KG1 (cell line): ENCODE data around the gene TMEM117.
"Not testable (repeated sequence)": the region's sequence is repeated elsewhere in the genome, so short reads cannot be mapped to it uniquely, and the experiment has no call there.

Experiments used
- DNase-seq: peaks from one replicate; lab custom pipeline; 2025; lab: John Stamatoyannopoulos, UW

Gene TMEM117

DNA sequence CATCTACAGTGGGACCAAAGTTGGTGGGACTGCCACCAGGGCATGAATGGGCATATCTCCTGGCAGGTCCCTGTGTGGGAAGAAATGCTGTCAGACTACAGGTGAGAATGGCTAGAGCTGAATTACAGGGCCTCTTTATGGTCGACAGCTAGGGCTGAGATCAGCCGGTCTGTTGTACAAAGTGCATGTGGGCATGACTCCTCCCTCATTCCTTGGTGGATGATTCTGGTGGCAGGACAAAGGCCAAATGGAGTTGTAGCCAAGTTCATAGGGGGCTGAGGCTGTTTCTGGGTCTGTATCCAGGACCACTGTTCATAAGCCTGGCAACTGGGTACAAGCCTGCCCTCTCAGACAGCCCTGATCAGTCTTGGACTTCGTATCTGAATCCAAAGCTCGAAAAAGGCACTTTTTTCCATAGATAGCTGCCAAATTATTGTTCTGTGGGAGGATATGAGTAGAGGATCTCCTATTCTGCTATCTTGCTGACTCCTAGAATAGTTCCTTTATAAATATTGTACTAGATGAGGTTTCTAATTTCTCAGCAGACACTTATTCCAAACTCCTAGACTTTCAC, 460.8 kb downstream of the TMEM117 start:
- DNase-seq = no peak

DNA sequence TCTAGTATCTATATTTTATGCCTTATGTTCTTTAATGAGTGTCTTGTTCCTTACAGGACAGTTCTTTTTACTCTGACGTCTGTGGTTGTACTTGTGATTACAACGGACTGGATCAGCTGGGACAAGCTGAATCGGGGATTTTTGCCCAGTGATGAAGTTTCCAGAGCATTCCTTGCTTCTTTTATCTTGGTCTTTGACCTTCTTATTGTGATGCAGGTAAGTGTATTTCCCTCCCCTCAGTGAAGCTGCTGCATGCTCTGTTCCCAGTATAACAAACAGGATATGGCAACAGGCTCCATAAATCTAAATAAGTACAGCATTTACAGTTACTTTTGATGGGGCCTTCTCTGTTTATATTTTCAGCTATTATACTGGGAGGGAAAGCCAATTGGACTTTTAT, 463.6 kb downstream of the TMEM117 start:
- no peak for DNase-seq

DNA sequence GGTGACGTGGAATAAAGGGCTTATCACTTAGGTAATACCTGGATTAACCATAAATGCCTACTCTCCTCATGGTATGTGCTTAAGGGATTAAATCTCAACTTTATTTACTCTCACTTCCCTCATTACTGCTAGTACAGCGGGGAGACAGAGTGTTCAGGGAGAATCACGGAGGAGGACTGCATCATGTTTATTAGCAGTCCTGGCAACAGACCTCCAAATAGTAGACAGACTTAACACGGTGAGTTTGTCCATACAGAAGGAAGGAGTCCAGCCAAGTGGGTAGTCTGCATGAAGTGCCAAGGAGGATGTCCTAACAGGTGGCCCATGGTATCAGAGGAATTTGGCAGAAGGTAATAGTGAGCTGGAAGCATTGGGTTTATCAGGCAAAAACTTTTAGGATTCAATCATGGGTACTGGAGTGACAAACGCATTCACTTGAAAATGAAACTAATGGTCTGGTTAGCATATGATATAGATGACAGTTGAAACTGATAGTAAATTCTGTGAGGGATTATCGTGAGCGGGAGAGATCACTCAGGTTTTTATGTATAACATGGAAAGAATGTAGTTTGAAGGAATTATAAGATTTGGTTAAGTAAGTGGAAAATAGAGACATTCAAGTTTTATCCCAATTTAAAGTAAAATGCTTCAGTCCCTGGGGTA, 471.8 kb downstream of the TMEM117 start:
- no peak for DNase-seq

DNA sequence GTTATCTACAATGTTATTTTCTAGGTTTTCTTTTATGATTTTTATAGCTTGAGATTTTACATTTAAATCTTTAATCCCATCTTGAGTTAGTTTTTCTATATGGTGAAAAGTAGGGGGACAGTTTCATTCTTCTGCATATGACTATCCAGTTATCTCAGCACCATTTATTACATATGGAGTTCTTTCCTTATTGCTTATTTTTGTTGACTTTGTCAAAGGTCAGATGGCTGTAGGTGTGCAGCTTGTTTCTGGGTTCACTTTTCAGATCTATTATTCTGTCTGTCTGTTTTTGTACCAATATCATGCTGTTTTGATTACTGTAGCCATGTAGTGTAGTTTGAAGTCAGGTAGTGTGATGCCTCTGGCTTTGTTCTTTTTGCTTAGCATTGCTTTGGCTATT, 477.3 kb downstream of the TMEM117 start:
- no peak for DNase-seq

DNA sequence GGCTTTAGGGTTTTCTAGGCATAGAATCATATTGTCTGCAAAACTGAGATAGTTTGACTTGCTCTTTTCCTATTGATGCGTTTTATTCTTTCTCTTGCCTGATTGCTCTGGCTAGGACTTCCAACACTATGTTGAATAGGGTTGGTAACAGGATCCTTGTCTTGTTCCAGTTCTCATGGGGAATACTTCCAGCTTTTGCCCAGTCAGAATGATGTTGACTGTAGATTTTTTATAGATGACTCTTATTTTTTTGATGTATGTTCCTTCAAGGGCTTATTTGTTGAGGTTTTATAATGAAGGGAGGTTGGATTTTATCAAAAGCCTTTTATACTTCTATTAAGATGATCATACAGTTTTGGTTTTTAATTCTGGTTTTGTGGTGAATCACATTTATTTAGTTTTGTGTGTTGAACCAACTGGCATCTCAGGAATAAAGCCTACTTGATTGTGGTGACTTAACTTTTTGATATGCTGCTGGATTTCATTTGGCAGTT, 478.2 kb downstream of the TMEM117 start:
- DNase-seq = no peak

DNA sequence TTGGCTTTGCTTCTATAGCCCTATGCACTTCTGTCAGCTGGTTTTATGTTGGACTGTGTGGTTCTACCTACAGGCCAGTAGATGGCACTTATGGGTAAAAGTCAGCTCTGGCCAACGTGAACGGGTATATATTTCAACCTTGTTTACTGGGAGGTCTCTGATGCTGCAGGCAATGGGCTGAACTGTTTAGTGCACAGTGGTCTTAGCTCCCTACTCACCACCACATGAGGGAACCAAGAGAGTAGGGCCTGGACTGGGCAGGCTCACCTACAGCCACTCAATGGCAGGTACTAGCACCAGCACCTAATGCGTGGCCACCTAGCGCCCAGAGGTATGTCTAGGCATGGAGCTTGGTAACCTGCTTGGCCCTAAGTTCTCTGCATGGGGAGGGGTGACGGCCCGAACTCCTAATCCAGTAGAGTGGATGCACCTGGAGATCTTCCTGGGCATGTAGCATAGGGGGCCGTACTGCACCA, 481.8 kb downstream of the TMEM117 start:
- DNase-seq = no peak

DNA sequence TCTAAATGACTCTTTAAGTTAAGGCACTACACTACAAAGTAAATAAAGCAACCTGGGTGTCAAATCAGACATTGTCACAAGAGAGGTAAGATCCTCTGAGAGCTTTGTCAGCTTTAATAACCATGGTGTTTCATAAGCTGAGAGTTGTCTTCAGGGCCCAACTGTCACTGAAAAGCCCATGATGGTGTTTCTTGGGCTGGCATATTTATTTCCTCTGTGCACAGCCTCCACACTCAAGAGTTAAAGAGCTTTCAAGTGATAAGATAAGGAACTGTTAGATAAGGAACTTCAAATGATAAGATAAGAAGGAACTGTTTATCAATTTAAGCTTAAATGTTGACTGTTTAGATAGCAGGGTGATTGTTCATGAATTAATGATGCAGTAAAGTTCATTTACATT, 495.4 kb downstream of the TMEM117 start:
- no peak for DNase-seq

DNA sequence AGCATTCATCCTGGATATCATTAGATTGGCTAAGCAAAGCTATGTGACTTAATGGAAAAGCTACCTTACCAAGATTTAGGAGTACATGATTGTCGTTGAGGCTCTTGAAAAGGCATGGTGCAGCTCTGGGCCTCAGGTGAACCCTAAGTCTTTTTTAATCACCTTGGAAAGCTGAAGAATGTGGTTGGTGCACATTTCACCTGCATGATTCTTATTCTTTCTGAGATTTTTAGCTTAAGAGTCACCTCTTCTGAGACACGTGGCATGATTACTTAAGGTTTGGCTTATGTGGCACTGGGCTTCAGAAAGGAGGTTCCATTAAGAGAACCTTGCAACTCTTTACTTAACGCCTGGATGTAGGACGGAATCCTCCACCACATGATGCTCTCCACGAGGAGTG, 498.5 kb downstream of the TMEM117 start:
- DNase-seq = no peak

DNA sequence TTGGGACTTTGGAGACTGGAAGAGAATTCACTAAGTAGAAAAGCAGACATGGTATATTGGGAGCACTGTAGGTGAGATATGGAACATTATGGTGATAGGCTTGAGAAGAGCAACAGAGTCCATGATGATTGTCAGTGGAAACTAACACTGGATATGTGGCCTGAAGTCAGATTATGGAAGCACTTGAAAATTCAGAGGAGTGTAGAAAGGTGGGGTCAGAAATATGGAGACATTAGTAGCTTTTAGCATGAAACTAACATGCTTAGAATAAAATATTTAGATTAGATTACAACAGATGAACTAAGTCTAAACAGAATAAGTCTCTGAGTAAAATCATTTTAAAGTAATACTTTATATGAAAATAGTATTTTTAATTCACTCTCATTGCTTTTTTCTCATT, 499.1 kb downstream of the TMEM117 start:
- DNase-seq = no peak

DNA sequence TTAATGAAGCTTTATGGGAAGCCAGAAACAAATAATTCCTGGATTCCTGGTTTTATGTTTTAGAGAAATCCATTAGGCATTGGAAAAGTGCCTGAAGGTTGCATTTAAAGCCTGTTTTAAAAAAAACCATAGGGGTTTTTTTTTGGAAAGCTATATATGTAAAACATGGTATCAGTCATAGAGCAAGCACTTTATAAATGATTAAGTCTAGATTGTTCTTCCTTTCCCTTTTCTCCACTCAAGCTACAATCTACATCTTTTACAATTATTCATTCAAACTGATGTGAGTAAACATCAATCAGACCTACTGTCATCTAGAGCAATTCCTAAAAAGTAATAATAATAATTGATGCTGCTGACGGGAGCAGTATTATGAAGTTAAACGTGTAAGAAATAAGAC, 500.7 kb downstream of the TMEM117 start:
- no peak for DNase-seq

DNA sequence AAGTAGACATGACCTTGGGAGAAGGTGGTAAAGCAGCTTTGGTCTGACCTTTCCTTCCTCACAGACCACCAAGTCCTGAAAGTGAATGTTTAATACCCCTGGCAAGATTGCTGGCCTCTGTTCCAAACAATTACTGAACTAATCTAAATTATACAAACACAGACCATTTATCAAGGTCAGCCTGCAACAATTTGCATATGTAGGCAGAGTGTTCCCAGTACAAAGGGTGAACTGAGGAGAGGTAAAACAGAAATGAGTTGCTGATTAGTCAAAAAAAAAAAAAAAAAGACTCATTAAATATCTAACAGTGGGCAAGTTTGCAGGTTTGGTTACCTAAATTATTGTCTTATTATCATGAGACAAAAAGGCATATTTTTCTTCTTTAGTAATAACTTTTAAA, 506.5 kb downstream of the TMEM117 start:
- no peak for DNase-seq

DNA sequence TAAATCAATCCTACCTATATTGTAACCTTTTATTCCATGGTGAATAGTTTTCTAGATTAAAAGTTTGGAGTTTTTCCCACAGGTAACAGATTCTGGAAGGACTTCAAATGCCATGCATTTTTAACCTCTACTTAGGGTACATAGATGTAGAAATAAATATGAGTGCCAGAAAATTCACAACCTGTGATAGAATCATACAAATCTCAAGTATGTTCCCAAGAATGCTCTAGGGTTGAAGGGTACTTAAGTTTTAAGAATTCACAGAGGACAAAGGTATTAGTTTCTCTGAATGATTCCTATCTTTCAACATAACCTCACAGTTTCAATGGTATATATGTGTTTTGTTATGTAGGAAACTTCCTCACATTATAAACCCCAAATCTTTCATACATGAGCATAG, 511.3 kb downstream of the TMEM117 start:
- no peak for DNase-seq

DNA sequence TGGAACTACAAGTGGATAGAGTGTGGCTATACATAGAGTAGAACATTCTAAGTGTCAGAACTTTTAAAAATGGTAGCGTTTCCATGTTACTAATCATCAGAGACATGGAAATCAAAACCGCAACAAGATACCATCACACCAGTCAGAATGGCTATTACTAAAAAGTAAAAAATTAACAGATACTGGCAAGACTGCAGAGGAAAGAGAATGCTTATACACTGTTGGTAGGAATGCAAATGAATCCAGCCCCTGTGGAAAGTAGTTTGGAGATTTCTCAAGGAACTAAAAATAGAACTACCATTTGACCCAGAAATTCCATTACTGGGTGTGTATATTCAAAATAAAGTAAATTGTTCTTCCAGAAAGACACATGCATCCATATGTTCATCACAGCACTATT, 521.6 kb downstream of the TMEM117 start:
- DNase-seq = no peak

DNA sequence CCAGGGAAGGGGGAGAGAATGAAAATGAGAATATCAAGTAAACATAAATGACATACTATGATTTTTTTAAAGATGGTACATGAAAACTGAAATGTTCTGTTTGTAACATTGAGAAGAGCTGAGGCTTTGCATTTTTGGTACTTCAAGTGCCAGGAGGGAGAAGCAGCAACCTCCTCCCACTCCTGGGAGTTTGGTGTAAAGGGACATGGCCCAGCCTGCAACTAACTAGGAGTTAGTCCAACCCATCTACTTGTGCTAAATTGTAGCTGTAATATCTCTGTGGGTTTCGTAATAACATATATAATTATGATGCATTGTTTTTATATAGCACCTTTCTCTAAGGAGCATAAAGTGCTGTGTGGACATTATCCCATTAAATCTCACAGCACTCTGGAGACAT, 522.8 kb downstream of the TMEM117 start:
- no peak for DNase-seq

DNA sequence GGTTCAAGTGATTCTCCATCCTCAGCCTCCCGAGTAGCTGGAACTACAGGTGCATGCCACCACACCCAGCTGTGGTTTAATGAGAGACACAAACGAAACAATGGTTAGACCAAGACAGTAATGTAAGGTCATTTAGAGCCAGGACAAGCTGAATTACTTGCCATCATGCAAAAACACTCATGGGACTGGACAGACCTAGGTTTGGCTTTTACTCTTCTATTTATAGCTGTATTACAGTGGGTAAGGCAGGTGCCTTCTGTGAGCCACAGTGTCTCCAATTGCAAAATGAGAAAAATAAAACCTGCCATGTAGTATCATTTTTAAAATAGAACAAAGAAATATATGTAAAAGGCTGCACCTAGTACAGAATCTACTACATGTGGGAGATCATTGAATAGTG, 527.1 kb downstream of the TMEM117 start:
- DNase-seq = no peak

DNA sequence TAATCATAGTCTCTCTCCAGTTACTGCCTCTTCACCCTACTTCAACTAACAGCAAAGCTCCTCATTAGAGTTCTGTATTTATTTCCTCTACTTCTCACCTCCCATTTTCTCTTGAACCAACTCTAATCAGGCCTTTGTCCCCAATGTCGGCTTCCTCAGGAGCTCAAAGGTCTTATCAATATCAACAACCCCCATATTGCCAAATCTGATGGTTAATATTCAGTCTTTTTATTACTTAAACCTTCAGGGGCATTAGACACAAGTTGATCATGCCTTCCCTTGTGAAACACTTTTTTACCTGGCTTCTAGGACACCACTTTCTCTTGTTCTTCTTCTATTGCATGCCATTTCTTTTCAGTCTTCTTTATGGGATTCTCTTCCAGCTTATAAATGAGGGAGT, 531.3 kb downstream of the TMEM117 start:
- DNase-seq = no peak

DNA sequence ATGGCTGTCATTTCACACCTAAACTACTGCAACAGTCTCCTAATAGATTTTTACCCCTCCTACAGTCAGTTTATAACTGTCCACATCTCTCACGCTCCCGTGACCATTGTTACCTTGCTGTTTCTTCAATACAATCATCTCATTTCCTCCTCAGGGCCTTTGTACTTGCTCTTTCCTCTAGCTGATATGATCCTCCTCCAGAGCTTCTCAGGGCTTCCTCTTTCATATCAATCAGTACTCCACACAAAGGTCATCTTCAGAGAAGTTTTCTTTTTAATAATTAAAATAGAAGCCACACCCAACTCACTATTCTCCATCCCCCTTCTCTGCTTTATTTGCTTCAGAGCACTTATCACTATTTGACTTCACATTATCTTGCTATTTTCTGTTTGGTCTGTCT, 532.0 kb downstream of the TMEM117 start:
- no peak for DNase-seq

DNA sequence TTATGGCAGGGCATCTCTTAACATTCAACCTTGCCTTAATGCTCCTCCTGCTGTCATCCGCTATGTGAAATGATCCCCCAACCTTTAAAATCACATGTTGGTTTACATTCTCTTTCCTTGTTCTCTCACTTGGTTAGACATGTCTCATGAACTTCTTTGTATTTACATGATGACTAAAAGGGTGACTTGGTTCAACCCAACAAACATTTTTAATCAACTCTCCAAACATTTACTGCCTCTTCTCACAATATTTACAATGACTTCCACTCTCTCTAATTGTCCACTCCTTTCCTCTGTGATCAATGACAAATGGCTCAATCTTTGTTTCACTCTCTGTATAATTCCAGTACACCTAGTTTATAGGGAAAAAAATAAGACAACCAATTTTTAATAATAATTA, 534.1 kb downstream of the TMEM117 start:
- DNase-seq = no peak

DNA sequence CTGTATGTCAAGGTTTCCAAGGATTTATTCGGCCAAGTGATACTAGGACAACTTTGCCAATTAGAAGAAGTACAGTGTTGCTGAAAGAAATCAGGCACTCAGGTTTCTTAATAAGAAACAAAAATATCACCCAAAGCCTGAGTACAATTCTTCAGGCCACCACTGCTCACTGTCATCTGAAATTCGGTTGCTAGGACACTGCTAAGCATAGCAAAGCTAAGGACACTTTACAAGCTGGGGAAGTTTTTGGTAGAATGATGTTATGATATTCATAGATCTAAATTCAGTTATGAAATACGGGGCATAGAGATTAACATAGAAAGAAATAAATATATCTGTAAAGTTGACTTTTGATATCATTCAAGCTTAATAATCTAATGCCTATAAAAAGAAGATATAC, 535.1 kb downstream of the TMEM117 start:
- DNase-seq = no peak

DNA sequence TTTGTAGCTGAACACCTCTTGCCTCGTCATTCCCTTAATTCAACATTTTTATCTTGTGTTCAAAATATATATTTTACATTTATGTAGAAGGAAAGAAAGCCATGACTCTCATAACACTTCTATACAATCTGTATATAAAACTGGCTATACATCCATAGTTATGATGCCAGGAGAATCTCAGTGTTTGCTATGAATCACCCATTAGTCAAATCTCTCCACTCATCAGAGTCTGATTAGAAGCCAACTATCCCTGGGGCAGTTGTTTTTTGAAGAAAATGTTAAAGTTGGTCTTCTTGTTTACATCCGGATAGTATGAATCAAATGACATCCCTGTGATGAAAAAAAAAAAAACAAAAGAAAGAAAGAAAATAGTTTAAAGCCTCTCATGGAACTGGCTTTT, 536.4 kb downstream of the TMEM117 start:
- no peak for DNase-seq

DNA sequence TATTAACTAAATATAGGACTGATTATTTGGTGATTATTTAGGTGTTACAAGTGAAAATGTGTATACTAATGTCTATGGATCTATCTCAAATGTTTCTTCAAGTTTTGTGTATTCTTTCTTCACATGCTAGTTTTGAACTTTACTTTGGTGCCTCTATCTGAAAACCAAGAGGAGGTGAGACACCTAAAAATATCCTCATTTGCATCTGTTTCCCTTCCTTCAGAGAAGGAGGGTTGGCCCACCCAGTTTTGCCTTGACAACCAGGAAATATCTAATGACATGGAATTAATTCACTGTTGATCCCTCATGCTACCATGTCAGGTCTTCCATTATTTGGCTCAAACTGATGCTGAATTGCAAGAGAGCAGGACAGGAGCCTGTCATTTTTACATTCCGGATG, 539.8 kb downstream of the TMEM117 start:
- DNase-seq = no peak

DNA sequence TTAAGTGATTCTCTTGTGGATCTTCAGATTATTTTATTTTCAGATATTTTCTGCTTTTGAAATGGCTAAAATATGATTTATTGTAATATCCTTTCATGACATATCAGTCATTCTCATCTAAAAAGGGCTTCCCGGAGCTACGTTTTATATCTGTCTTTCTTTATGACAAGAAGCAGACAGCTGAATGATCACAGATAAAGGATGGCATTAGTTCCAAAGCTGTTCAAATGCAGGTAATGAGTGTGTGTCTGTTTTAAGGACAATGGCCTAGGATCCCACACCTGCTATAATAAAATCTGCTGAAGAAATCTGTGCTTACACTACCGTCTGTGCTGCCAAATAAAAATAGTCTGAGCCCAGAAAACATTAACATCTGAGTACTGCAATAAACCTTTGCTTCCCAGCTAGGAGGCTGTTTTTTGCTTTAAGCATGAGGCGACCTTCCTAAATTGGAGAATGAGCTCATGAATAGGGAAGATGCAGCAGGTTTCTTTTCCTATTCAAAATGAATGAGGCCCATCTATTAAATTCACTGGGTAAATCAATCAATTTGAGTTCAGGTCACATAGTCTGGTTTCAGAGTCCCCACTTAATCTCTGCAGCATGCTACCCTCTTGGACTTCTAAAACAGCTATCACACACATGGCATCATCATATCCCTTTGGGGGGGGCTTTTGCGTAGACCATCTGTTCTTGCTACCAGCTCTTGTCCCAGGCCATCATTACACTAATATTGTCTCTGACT, 541.7 kb downstream of the TMEM117 start:
- no peak for DNase-seq

DNA sequence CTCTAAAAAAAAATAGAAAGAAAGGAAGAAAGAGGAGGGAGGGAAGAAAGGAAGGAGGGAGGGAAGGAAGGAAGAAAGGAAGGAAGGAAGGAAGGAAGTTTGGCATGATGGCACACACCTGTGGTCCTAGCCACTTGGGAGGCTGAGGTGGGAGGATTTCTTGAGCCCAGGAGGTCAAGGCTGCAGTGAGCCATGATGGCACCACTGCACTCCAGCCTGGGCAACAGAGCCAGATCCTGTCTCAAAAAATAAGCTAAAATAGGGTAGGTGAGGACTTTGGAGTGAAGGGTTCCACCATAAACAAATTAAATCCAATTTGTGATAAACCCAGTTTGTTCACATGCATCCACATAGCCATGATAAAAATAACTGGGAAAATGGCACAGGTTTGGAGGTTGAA, 543.2 kb downstream of the TMEM117 start:
- DNase-seq = not testable (repeated sequence)
